PC-9 (cell line): ENCODE results near the gene CETN3.

Source experiments
- EZH2 ChIP-seq: fragments of 200-600 bp; sonication (generic); IDR thresholded peaks from 2 replicates; pipeline ENCODE4 v1.8.0; 2017; ENCODE audit warnings: antibody characterized with exemption, low read depth
- TF ChIP-seq, protein P1 (sequence below): fragments of 200-600 bp; sonication (generic); conservative IDR thresholded peaks from 2 replicates; pipeline ENCODE4 v1.6.1; 2017; ENCODE audit warnings: mixed run types, antibody characterized with exemption, mild to moderate bottlenecking, moderate library complexity

DNA sequence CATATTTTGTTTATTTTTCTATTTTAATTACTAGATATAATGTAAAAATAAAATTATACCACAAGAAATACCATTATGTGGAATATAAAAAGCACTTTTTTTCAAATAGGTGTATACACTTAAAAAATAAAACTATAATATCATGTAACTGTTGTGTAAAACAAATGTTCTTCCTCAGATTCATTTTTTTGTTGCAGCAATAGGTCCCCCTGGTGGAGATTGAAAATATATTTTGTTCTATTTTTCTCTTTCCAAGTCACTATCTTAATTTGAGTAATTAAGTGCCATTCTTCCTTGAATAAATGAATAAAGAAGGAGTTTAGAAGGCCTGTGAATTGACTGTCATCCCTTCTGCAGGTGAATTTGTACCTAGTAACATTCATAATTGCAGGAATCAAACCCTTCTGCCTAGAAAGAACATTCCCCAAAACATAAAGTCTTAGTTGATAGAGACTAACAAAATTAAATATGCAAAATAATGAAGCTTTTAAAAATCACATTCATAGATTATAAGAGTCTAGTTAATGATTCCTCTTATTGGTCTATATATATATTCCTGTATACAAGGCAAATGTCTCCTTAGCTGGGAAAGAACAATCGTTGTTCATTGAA is 23.4 kb downstream of the CETN3 start:
- TF ChIP-seq, protein P1, sequence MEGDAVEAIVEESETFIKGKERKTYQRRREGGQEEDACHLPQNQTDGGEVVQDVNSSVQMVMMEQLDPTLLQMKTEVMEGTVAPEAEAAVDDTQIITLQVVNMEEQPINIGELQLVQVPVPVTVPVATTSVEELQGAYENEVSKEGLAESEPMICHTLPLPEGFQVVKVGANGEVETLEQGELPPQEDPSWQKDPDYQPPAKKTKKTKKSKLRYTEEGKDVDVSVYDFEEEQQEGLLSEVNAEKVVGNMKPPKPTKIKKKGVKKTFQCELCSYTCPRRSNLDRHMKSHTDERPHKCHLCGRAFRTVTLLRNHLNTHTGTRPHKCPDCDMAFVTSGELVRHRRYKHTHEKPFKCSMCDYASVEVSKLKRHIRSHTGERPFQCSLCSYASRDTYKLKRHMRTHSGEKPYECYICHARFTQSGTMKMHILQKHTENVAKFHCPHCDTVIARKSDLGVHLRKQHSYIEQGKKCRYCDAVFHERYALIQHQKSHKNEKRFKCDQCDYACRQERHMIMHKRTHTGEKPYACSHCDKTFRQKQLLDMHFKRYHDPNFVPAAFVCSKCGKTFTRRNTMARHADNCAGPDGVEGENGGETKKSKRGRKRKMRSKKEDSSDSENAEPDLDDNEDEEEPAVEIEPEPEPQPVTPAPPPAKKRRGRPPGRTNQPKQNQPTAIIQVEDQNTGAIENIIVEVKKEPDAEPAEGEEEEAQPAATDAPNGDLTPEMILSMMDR, result peak; percentile 72
- TF ChIP-seq EZH2, result no peak
